GM18508 (cell line): ENCODE results near the gene SYNGR1.

Experiments used
- ATAC-seq: cut with Tn5 transposase; IDR thresholded peaks from one replicate; pipeline ENCODE4 v1.9.1; 2021; ENCODE audit warnings: moderate number of reproducible peaks; ENCODE audit not compliant: insufficient read depth, unreplicated experiment

SYNGR1 gene

DNA sequence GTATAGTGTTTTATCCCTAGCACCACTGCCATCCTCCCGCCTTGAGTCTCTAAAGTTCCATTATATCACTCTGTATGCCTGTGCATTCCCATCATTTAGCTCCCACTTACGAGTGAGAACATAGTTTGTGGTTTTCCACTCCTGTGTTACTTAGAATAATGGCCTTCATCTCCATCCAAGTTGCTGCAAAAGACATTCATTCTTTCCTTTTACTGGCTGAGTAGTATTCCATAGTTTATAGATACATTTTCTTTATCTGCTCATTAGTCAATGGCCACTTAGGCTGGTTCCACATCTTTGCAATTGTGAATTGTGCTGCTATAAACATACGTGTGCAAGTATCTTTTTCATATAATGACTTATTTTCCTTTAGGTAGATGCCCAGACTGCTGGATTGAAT lies 74.2 kb downstream of the SYNGR1 start:
- ATAC-seq = no peak

DNA sequence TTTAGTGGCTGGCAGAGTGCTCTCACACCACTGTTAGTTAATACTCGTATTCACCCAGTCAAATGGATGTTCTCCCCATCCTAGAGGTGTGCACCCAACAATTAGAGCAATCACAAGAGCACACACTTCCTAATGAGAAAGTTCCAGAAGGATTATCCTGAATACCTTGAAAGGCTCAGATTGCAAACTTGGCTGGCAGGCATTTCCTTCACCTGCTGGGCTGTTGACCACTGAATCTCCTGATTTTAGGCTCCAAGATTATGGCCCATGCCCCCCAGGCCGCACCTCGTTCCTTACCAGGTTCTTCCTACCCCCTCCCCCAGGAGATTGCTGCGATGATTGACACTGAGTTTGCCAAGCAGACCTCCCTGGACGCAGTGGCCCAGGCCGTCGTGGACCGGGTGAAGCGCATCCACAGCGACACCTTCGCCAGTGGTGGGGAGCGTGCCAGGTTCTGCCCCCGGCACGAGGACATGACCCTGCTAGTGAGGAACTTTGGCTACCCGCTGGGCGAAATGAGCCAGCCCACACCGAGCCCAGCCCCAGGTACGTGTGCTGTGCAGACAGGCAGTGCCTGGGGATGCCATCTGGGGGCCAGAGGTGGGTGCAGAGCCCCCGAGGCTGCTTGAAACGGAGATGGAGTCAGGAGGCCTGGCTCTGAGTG lies 76.7 kb downstream of the SYNGR1 start:
- no peak for ATAC-seq

DNA sequence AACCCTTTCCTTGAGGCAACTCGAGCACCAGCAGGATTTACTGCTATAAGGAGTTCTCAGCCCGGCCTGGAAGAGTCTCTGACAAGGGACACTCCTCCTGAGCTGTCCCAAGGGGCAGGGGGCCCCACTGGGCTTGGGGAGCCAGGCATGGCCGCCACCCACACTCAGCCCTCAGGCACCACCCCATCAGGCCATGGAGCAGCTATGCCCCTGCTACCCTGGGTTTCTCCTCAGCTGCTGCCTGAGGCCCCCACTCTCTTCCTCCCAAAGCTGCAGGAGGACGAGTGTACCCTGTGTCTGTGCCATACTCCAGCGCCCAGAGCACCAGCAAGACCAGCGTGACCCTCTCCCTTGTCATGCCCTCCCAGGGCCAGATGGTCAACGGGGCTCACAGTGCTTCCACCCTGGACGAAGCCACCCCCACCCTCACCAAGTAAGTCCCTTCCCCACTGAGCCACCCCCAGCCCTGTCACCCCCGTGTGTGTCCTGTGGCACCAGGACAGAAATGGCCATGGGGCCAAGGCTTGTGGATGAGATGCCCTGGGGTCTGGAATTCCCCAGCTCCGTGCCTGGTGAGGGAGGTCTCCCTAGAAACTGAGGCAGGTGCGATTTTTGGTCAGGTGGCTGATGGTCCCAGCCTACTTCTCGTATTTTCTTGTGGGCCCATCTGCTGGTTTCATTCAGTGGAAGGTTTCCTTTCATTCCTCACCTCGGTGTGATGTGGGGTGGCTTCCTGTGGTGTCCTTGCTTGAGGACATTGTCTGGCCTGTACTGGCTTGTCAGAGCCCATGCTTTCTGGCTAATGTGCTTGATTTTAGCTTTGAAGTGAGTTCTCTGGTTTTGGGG lies 78.2 kb downstream of the SYNGR1 start:
- no peak for ATAC-seq

DNA sequence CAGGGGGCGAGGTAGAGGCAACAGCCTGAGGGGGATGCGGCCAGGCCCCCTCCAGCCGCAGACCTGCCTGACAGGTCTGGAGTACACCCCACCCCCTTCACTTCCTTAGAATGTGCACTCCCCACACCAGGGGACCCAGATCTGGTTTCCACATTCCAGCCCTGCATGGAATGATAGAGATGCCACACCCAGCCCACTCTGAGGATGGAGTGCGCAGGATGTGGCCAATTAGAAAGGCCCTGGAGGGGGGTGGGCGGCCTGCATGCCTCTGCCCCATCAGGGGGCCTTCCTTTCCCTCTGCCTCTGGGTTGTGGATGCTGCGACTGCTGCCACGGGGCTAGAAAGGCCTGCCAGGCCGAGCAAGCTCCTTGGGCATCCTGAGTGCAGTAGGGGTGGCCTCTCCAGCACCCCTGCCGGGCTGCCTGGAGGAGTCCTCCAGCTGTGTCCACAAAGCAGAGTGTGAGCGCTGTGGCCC lies 78.8 kb downstream of the SYNGR1 start:
- ATAC-seq = no peak

DNA sequence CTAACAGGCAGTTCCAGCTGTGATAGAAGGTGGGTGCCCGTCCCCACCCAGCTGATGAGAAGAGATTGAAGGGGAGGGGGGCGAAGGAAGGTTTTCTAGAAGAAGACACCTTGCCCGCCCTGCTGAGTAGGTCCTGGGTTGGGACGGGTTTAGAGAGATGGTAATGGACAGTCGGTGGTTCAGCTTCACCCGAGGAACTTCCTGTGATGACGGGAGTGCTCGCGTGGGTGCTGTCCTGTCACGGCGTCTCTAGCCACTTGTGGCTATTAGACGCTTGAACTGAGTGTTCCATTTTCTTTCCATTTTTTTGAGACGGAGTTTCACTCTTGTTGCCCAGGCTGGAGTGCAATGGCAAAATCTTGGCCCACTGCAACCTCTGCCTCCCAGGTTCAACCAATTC lies 79.4 kb downstream of the SYNGR1 start:
- ATAC-seq = no peak

DNA sequence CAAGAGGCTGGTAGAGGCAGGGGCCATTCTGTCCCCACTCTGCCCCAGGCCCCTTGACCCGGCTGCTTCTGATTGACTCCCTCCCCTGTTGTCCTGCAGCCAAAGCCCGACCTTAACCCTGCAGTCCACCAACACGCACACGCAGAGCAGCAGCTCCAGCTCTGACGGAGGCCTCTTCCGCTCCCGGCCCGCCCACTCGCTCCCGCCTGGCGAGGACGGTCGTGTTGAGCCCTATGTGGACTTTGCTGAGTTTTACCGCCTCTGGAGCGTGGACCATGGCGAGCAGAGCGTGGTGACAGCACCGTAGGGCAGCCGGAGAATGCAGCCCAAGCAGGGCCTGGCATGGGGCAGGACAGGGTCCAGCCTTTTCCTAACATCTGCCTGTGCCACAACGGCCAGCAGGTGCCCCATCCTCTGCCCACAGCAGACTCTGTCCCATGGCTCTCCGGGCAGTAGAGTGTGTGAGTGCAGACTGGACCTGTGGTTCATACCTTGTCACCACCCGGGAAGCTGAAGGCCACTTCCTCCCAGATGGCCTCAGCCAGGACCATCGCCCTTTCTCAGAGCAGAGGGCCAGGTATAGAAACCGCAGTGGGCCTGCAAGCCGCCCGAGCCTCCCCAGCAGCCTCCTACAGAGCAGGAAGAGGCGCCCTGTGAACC lies 80.3 kb downstream of the SYNGR1 start:
- no peak for ATAC-seq

DNA sequence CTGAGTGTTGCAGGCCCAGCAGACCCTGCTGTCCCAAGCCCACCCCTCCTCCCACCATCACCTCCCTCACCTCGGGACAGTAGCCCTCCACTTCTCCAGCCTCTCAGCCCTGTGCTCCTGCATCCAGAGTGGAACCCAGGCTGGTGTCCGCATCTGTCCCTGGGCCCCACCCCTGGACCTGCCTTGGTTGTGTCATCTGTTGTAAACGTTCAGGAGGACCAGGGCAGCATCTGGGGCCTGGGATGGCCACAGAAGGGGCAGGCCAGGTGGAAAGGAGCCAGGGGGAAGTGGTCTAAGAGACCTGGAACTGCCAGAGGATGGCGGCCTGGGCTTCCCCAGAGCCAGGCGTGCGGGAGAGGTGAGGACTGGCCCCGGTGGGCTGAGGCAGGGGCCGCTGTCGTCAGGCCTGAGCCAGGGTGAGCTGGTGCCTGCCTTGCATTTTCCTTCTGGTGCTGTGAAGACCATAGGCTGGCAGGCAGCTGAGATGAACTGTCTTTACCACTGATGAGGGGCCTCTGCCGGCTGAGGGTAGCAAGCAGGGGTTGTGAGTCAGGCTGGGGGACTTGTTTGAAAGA lies 80.9 kb downstream of the SYNGR1 start:
- no peak for ATAC-seq

DNA sequence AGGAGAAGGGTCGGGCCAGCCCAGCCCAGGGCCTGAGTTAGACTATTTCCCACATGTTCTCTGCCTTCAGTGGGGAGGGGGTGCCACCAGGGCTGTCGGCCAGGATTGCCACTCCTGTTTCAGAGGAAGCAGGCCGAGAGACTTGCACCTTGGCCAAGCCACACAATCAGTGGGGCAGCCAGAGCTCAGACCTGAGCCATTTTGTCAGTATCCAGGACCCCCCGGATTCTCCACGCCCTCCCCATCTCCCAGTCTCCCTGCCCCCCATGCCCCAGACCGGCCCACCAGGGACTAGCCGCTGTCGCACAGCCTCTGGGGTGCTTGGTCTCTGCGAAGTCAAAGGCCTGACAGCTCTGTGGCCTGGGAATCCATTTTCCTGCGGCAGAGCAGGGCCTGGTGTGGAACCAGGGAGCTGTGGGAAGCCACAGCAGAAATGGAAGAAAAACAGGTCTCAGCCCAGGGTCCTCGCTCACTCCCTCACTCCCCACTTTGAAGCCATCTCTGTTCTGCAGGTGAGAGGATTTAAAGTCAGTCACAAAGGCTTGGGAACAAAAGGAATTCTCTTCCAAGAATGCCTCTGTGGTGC lies 81.5 kb downstream of the SYNGR1 start:
- no peak for ATAC-seq

DNA sequence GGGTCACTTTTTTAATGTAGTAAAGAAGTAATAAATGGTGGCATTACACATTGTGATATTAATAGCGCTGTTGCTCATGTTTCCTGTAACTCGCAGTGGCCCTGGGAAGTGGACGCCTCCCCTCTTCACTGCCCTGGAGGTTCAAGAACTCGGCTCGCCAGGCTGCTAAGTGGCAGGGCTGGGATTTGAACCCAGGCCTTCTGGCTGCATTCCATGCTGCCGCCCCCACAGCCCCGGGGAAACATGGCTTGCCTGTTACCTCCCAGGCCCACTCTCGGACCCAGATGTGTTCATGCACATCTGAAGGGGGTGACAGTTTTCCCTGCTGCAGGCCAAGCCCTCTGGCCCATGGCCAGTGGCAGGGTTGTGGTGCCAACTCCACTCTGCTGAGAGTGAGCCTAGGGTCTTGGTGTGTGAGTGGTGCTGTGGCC lies 82.0 kb downstream of the SYNGR1 start:
- no peak for ATAC-seq

DNA sequence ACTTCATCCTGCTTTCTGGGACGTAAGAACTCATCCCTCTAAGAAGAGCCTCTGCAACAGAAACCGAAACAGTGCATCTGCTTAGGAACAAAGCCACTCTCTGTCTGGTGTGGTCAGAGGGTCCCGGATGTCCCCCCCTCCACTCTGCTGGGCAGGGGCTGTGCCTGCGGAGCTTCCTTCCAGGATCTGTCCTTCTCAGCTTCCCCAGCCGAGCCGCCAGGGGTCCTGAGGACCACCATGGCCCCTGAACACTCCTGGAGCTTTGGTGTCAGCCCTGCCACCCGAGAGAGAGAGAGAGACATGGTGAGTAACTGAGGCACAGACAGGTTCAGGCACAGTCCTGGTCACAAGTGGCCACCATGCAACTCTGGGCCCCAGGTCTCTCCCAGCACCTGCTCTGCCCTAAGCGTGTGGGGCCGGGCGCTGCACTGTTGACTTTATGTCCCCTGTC lies 82.6 kb downstream of the SYNGR1 start:
- ATAC-seq = no peak

DNA sequence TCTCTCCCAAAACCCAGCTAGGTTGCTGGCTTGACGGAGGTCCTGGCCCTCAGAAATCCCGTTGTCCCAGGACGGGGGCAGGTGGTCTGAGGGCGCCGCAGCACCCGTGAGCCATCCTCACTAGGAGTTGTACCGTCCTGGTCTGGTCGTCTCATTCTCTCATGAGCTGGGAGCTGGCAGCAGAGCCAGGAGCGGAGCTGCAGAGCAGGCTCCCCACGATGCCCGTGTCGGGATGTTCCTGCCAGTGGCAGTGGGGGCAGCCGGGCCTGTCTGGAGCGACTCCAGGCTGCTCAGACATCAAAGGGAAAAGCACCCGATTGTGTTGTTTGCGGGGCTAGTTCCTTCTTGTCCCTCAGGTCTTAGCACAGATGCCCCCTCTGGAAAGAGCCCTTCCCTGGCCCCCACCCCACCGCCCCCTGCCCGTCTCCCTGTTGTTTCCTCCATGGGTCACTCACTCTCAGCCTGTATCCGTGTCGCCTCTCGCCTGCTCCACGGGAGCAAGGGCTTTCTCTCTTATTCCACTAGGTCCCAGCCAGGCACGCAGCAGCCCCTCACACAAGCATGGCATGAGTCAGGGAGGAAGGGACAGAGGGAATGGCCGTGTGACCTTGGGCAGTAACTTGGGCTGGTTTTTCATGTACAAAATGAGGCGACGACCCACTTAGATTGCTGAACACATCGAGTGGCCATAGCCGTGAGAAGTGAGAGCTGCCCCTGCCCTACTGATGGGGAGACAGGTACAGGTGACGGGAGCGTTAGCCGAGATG lies 83.9 kb downstream of the SYNGR1 start:
- no peak for ATAC-seq

DNA sequence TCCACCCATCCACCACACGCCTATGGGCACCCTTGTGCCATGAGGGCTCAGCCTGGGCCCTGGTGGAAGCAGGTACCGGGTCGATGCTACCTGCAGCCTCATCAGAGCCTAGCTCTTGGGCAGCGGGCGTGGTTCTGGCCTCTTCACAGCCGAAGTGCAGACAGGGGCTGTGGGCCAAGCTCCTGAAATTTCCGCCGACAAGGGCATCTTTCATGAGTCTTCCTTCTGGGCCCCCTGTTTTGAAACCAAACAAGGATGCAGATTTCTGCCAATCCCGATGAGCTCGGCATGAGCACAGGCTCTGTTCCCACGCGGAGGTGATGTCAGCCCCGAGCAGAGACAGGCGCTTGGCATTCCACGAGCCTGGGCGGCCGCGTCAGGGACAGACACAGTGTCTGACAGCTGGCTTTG lies 84.5 kb downstream of the SYNGR1 start:
- ATAC-seq = no peak

DNA sequence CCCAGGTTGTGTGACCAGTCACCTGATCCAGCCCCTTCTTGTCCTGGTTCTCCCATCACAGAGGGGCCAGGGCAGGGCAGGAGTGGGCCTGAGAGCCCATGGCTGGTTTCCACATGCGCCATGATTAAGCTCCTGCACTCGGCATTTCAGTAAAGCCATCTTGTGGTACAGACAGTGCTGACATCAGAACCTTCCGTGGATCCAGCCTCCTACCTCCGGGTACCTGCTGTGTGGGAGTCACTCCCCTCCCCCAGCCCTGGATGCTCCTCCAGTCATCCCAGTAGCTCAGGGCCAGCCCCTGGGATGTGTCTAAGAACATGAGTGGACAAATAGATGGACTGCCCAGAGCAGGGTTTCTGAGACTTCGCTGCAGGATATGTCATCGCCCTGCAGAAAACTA lies 84.9 kb downstream of the SYNGR1 start:
- no peak for ATAC-seq
